ENCODE data around the gene SHPK.

Gene SHPK

GRCh38 chr17:3672571-3672970 is 36.5 kb upstream of the SHPK start:
- no peak overlapping the region for H3K4me3 Mint-ChIP-seq
- H3K9me3 Mint-ChIP-seq: no peaks in the 10 kb centered on the region
- peaks cover 18% of the 10 kb centered on the region for H3K36me3 Mint-ChIP-seq (ENCODE audit: low read depth)
- no peak for DNase-seq
- no peak for TF ChIP-seq CTCF (IDR thresholded peaks at IDR 0.05)
- H3K4me1 Mint-ChIP-seq: peaks cover 48% of the 10 kb centered on the region
- peaks cover 7% of the 10 kb centered on the region for H3K27me3 Mint-ChIP-seq (ENCODE audit: low read depth, poor library complexity)
- no peak overlapping the region for H3K27ac Mint-ChIP-seq

GRCh38 chr17:3669548-3669947 is 33.5 kb upstream of the SHPK start:
- DNase-seq: no peak
- H3K4me1 Mint-ChIP-seq: peaks cover 60% of the 10 kb centered on the region

GRCh38 chr17:3669085-3669347 is 33.0 kb upstream of the SHPK start:
- H3K4me1 Mint-ChIP-seq: peaks cover 57% of the 10 kb centered on the region
- peak overlapping the region; percentile 99 for H3K27ac Mint-ChIP-seq
- no peaks in the 10 kb centered on the region for H3K9me3 Mint-ChIP-seq
- peak overlapping the region; percentile 99 for H3K4me3 Mint-ChIP-seq
- TF ChIP-seq CTCF (IDR thresholded peaks at IDR 0.05): no peak
- DNase-seq: no peak
- peaks cover 18% of the 10 kb centered on the region for H3K36me3 Mint-ChIP-seq (ENCODE audit: low read depth)
- peaks cover 2% of the 10 kb centered on the region for H3K27me3 Mint-ChIP-seq (ENCODE audit: low read depth, poor library complexity)

More at GRCh38 chr17:3669548-3669947, 33.5 kb upstream of the SHPK start:
- Mint-ChIP-seq H3K27ac (peak overlapping the region; percentile 99), H3K9me3 (no peaks in the 10 kb centered on the region), H3K4me3 (peak overlapping the region; percentile 99), H3K27me3 (ENCODE audit: low read depth, poor library complexity) (peaks cover 2% of the 10 kb centered on the region), H3K36me3 (ENCODE audit: low read depth) (peaks cover 18% of the 10 kb centered on the region)
- TF ChIP-seq CTCF (IDR thresholded peaks at IDR 0.05): no peak

GRCh38 chr17:3668279-3669084 is 32.4 kb upstream of the SHPK start, which contains the start of the genes EMC6 and TAX1BP3:
EMC6 (plus strand) TSS chr17:3668812; CDS start chr17:3669147, 335 bp downstream.
TAX1BP3 (minus strand) TSS chr17:3668578; CDS start chr17:3668526, 52 bp downstream.
- TF ChIP-seq CTCF (IDR thresholded peaks at IDR 0.05): no peak
- DNase-seq: peak; percentile 99
- H3K27ac Mint-ChIP-seq: peak within 1 kb of the TSS; percentile 99
- peaks cover 51% of the 10 kb centered on the region for H3K4me1 Mint-ChIP-seq
- H3K27me3 Mint-ChIP-seq (ENCODE audit: low read depth, poor library complexity): peaks cover 2% of the 10 kb centered on the region
- peaks cover 18% of the 10 kb centered on the region for H3K36me3 Mint-ChIP-seq (ENCODE audit: low read depth)
- H3K9me3 Mint-ChIP-seq: no peaks in the 10 kb centered on the region
- peak within 1 kb of the TSS; percentile 99 for H3K4me3 Mint-ChIP-seq

GRCh38 chr17:3667366-3668278 is 31.6 kb upstream of the SHPK start:
- peaks cover 17% of the 10 kb centered on the region for H3K36me3 Mint-ChIP-seq (ENCODE audit: low read depth)
- H3K4me1 Mint-ChIP-seq: peaks cover 45% of the 10 kb centered on the region
- peak overlapping the region; percentile 94 for H3K27ac Mint-ChIP-seq
- TF ChIP-seq CTCF (IDR thresholded peaks at IDR 0.05): no peak
- H3K9me3 Mint-ChIP-seq: no peaks in the 10 kb centered on the region
- DNase-seq: peak; percentile 84
- peak overlapping the region; percentile 99 for H3K4me3 Mint-ChIP-seq
- peaks cover 2% of the 10 kb centered on the region for H3K27me3 Mint-ChIP-seq (ENCODE audit: low read depth, poor library complexity)

All from nephron progenitor cell (in vitro differentiated cells).